HEK293 (cell line): ENCODE data around the gene CPLX3.

ENCODE experiments used
- CTCF ChIA-PET: fragments of 350-600 bp; formaldehyde crosslinking; extraction: SDS; loops from one replicate; lab custom pipeline; 2021; ENCODE audit warnings: antibody characterized with exemption; lab: Yijun Ruan, JAX
- POLR2A ChIA-PET: fragments of 300-600 bp; formaldehyde crosslinking; extraction: SDS; loops from one replicate; lab custom pipeline; 2020; ENCODE audit warnings: antibody characterized with exemption, inconsistent platforms; lab: Yijun Ruan, JAX
- H3K27ac ChIP-seq: fragments of 200-500 bp; sonication (Bioruptor generic); 2 replicates; pipeline ENCODE4 v1.5.1; 2014; ENCODE audit warnings: low read depth, low read length, control low read depth, inconsistent platforms; ENCODE audit errors: extremely low read depth
- H3K36me3 ChIP-seq, 2 experiments: fragments of 200-500 bp in 1 of 2; sonication (Bioruptor generic) in 1 of 2; 1 replicate in 1 of 2; 2 replicates in 1 of 2; pipeline ENCODE4 v1.5.1; 2014 to 2017; ENCODE audit warnings: inconsistent platforms in 2 of 2, low read length in 2 of 2; ENCODE audit not compliant: control insufficient read depth in 2 of 2, insufficient read depth in 1 of 2
- H3K4me1 ChIP-seq: fragments of 200-500 bp; sonication (Bioruptor generic); 2 replicates; pipeline ENCODE4 v1.5.1; 2014; ENCODE audit warnings: mild to moderate bottlenecking, low read length, inconsistent platforms; ENCODE audit not compliant: control insufficient read depth, insufficient read depth
- H3K4me3 ChIP-seq: 2 replicates; pipeline ENCODE4 v1.5.1; 2011; ENCODE audit warnings: low read depth, mild to moderate bottlenecking, control low read depth, low read length, moderate library complexity
- H3K9me3 ChIP-seq: fragments of 200-500 bp; sonication (Bioruptor generic); 2 replicates; pipeline ENCODE4 v1.5.1; 2014; ENCODE audit warnings: low read depth, low read length, inconsistent platforms; ENCODE audit not compliant: control insufficient read depth, insufficient read depth
- FEZF1 ChIP-seq: fragments of 450-650 bp; formaldehyde crosslinking; IDR thresholded peaks from 2 replicates; pipeline ENCODE4 v1.5.1; 2016; ENCODE audit warnings: missing biosample characterization, missing genetic modification characterization
- GLIS1 ChIP-seq: fragments of 450-650 bp; formaldehyde crosslinking; IDR thresholded peaks from 2 replicates; pipeline ENCODE4 v1.5.1; 2016; ENCODE audit warnings: missing biosample characterization, missing genetic modification characterization
- GLIS2 ChIP-seq: fragments of 450-650 bp; formaldehyde crosslinking; IDR thresholded peaks from 2 replicates; pipeline ENCODE4 v1.5.1; 2016; ENCODE audit warnings: missing biosample characterization, missing genetic modification characterization
- HOXD13 ChIP-seq: sonication (generic); formaldehyde crosslinking; IDR thresholded peaks from 2 replicates; pipeline ENCODE4 v1.8.0; 2022; ENCODE audit warnings: missing genetic modification reagents, borderline replicate concordance
- PATZ1 ChIP-seq: fragments of 450-650 bp; formaldehyde crosslinking; IDR thresholded peaks from 2 replicates; pipeline ENCODE4 v1.5.1; 2016; ENCODE audit warnings: missing biosample characterization, missing genetic modification characterization
- PRDM1 ChIP-seq: fragments of 450-650 bp; formaldehyde crosslinking; IDR thresholded peaks from 2 replicates; pipeline ENCODE4; 2016; ENCODE audit warnings: missing biosample characterization, missing genetic modification characterization
- ZNF155 ChIP-seq: fragments of 450-650 bp; formaldehyde crosslinking; IDR thresholded peaks from 2 replicates; pipeline ENCODE4 v1.5.1; 2016; ENCODE audit warnings: missing biosample characterization, missing genetic modification characterization
- ZNF2 ChIP-seq: fragments of 450-650 bp; formaldehyde crosslinking; IDR thresholded peaks from 2 replicates; pipeline ENCODE4 v1.5.1; 2016; ENCODE audit warnings: missing biosample characterization, missing genetic modification characterization
- ZNF341 ChIP-seq: fragments of 450-650 bp; formaldehyde crosslinking; IDR thresholded peaks from 2 replicates; pipeline ENCODE4; 2016; ENCODE audit warnings: low read depth, missing biosample characterization, missing genetic modification characterization
- ZNF488 ChIP-seq: fragments of 450-650 bp; formaldehyde crosslinking; IDR thresholded peaks from 2 replicates; pipeline ENCODE4 v1.5.1; 2016; ENCODE audit warnings: missing biosample characterization, missing genetic modification characterization
- ZNF600 ChIP-seq: fragments of 450-650 bp; formaldehyde crosslinking; IDR thresholded peaks from 2 replicates; pipeline ENCODE4 v1.5.1; 2016; ENCODE audit warnings: missing biosample characterization, missing genetic modification characterization

The CPLX3 gene

GRCh38 chr15:74835312-74835823 is 8.9 kb downstream of the CPLX3 start (continued):
- TF ChIP-seq ZNF2 (tag by site-specific recombination) (peak; percentile 31; the same call in 1 of the 2 replicates), ZNF600 (tag by site-specific recombination) (peak; percentile 62; the same call in 1 of the 2 replicates)

- CTCF ChIA-PET: interaction anchor here (0.6 to 3.4 kb wide), 9 partner anchors 9 to 822 kb away, joined by 3 to 23 read pairs (median 4); partner anchors contain the start of gene CSK
These were observed 10.4 kb downstream of the CPLX3 start for GRCh38 chr15:74836846-74837245.

GRCh38 chr15:74837482-74838136 is 11.2 kb downstream of the CPLX3 start:
- Histone ChIP-seq H3K4me1 (peaks cover 5% of the 10 kb centered on the region; the same call in 1 of the 2 replicates), H3K36me3 (peaks cover 7 to 47% of the 10 kb centered on the region in 2 experiments; a peak in 2 of 3 replicates), H3K4me3 (no peak overlapping the region), H3K27ac (no peak overlapping the region), H3K9me3 (no peaks in the 10 kb centered on the region)
- TF ChIP-seq PATZ1 (peak; percentile 42; the same call in 1 of the 2 replicates), GLIS2 (tag by site-specific recombination) (peak; percentile 58), ZNF600 (tag by site-specific recombination) (peak; percentile 52; the same call in 1 of the 2 replicates), FEZF1 (tag by site-specific recombination) (no peak), PRDM1 (tag by site-specific recombination) (peak; percentile 3; the same call in 1 of the 2 replicates)
- ChIA-PET POLR2A (interaction anchor here (0.7 to 2.2 kb wide), 2 partner anchors 64 to 180 kb away, joined by 3 to 7 read pairs; no protein-coding TSS in a partner anchor), CTCF (interaction anchor here (0.6 to 3.4 kb wide), 4 partner anchors 64 to 136 kb away, joined by 4 to 23 read pairs (median 6); no protein-coding TSS in a partner anchor)

More at GRCh38 chr15:74836846-74837245, 10.4 kb downstream of the CPLX3 start:
- Histone ChIP-seq H3K4me3 (no peak overlapping the region), H3K4me1 (peaks cover under 1% of the 10 kb centered on the region; the same call in 1 of the 2 replicates), H3K9me3 (no peaks in the 10 kb centered on the region), H3K27ac (peak overlapping the region; percentile 22; the same call in 1 of the 2 replicates), H3K36me3 (peaks cover 7 to 47% of the 10 kb centered on the region in 2 experiments; a peak in 2 of 3 replicates)
- POLR2A ChIA-PET: interaction anchor here (2.2 kb wide), 1 partner anchor 65 kb away, joined by 7 read pairs; no protein-coding TSS in a partner anchor
- no peak for TF ChIP-seq HOXD13 (CRISPR knock-in tag)
- peak; percentile 55 for TF ChIP-seq ZNF341 (tag by site-specific recombination)

GRCh38 chr15:74838137-74838516 is 11.7 kb downstream of the CPLX3 start:
- Histone ChIP-seq H3K36me3 (peaks cover 7 to 47% of the 10 kb centered on the region in 2 experiments; a peak in 2 of 3 replicates), H3K4me1 (peaks cover 5% of the 10 kb centered on the region; the same call in 1 of the 2 replicates)

More at GRCh38 chr15:74838137-74838516, 11.7 kb downstream of the CPLX3 start:
- POLR2A ChIA-PET: no interaction called here
- Histone ChIP-seq H3K9me3 (no peaks in the 10 kb centered on the region), H3K27ac (no peak overlapping the region), H3K4me3 (no peak overlapping the region)
- CTCF ChIA-PET: interaction anchor here (0.6 to 3.4 kb wide), 3 partner anchors 64 to 136 kb away, joined by 4 to 23 read pairs (median 5); no protein-coding TSS in a partner anchor
- no peak for TF ChIP-seq ZNF488 (tag by site-specific recombination)
- TF ChIP-seq GLIS1 (tag by site-specific recombination): peak; percentile 46; the same call in 1 of the 2 replicates
- no peak for TF ChIP-seq ZNF155 (tag by site-specific recombination)
